IPS-11a (cell line): ENCODE data around the gene NR4A2.

ENCODE experiments used
- H3K4me3 ChIP-seq: one replicate; pipeline ENCODE4 v1.5.1; 2013; ENCODE audit warnings: low read depth, low read length, control low read depth

Gene NR4A2

DNA sequence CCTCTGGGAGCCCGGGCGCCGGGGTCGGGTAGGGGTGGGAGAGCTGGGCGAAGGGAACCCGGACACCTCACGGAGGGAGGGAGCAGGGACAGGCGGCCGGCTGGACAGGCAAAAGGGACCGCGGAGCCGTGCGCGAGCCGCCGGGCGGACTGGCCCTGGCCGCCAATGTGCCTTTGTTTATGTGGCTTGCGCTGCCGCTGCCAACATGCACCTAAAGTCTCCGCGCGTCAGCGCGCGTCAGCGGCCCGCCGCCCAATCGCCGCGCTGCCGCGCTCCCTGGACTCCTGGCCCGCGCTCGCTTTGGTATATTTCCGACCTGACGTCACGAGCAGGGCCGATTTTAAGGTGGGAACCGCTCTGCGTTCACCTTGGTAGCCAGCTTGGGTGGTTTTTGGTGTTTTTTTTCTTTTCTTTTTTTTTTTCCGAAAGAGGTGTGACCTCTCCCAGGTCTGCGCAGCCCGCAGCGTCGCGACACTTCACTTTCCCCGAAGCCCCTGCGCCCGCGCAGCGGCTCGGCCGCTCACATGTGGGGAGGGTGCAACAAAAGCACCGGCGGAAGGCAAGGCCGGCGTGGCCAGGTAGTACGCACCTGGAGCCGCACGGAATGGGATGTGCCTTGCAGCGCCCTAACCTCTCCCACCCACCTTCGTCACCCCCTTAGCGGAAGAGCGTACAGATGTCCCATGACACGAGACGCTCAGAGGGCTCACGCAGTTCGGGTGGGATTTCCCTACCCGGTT is at the start of gene NR4A2:
TSS of gene NR4A2 (minus strand) at position 188 of the 740 bp plus-strand sequence. CDS start 2,535 bp downstream, outside the sequence.
- H3K4me3 ChIP-seq = peak within 1 kb of the TSS; percentile 45

DNA sequence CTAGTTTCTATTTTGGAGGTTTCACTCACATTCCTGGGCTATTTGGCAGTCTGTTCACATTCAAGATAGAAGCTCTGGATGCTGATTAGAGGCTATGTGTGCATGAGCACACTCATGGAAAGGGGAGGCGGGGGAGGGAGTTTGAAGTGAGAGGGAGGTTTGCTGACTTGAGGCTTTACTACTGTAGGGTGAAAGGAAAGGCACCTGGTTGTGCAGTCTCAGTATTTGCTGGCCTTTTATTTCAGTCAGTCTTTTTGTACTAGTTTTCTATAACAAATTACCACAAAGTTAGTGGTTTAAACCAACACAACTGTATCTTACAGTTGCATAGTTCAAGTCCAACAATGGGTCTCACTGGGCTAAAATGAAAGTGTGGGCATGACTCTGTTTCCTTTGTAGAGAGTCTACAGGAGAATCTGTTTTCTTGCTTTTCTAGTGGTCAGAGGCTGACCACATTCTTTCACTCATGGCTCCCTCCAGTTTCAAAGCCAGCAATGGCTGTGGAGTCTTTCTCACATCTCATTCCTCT is 47.7 kb upstream of the NR4A2 start:
- H3K4me3 ChIP-seq = no peak overlapping the region

- no peak overlapping the region for H3K4me3 ChIP-seq
These were observed 47.2 kb upstream of the NR4A2 start for GRCh38 chr2:156379714-156380113.

- H3K4me3 ChIP-seq = no peak overlapping the region
These were observed 46.5 kb upstream of the NR4A2 start for GRCh38 chr2:156379071-156379470.

DNA sequence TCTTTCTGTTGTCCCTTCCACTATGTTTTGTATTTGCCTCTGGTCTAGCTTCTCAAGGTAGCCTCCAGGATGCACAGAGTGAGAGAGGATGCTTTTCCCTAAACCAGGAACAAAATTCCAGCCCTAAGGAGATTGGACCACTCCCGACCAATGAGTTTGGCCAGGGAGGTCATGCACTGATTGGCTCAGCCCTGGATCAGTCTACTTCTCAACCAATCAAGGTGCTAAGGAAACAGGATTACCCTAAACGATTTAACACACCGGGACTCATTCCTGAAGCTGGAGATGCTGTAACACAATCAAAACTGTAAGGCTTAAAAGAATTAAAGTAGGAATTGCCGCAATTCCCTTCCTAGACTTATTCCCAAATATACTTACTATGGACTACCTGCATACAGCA is 34.2 kb upstream of the NR4A2 start:
- H3K4me3 ChIP-seq = no peak overlapping the region

- H3K4me3 ChIP-seq = no peak overlapping the region
These were observed 30.6 kb upstream of the NR4A2 start for GRCh38 chr2:156363141-156363540.

DNA sequence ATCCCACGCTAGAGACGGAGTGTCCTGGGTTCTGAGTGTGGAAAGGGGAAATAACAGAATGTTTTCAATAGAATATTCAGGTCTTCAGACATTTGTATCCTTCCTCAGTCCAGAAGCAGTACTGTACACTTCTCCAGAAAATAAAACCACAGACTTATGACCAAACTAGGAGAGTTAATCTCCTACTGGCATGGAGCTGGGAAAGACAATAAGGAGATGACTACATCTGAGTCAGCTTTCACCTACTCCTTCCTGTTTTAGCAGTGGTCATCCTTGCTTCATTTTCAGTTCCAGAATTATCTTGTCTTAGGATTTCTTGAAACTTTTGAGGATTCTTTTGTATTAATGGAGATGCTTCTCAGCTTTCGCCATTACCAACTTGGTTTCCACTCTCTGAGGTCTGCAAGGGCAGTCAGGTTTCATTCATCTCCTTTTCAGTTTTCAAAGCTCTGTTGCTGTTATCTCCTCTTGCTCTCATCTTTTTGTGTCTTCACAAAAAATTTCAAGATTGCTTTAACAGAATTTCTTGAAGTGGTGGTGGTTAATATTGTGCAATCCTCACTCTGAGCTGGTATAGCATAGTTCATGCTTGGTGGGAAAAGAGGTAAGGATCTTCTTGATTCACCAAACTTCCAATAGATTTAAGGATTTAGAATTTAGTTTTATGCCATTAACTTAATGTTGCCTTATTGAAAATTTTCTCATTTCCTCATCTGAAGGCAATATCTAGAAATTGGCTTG is 23.7 kb upstream of the NR4A2 start:
- H3K4me3 ChIP-seq = no peak overlapping the region

DNA sequence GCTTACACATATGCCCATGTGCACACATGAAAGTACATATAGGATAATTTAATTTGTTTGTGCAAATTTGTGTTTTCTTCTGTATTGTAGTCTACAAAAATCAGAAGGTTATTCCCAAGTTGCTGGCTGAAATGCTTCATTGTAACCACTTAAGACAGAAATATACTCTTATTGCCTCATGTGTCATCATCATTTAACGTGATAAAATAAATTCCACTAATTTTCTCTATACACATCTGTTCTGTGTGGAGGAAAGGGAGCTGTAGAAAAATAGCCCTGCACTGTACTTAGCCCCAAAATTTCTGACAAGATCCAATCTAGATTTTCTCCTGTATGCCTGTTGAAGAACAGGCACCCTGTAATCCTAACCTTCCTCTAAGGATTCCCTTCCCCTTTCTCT is 20.4 kb upstream of the NR4A2 start:
- no peak overlapping the region for H3K4me3 ChIP-seq

- H3K4me3 ChIP-seq = no peak overlapping the region
These were observed 18.0 kb upstream of the NR4A2 start for GRCh38 chr2:156350374-156351142.

DNA sequence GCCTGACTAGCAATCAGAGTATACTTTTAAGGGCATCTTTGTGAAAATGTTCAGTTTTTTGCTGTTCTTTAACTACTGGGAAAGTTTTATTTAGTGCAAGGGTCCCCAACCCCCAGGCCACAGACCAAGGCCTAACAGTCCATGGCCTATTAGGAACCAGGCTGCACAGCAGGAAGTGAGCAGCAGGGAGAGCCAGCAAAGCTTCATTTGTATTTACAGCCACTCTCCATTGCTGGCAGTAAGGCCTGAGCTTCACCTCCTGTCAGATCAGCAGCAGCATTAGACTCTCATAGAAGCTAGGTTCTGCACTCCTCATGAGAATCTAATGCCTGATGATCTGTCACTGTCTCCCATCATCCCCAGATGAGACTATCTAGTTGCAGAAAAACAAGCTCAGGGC is 17.1 kb upstream of the NR4A2 start:
- no peak overlapping the region for H3K4me3 ChIP-seq

DNA sequence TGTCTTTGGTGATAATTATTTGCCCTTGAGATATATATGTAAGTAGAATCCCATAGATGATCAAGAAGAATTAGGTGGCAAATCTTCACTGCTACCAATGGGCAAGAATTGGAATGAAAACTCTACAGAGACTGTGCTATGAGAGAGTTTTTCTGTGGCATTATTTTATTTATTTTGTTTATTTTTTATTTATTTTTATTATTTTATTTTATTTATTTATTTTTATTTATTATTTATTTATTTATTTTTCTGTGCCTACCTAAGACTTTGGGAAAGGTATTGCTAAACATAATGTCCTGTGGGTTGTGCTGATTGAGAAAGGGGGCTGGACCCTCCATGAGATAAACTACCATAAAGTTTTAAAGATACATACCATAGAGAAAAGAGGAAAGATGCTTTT is 16.6 kb upstream of the NR4A2 start:
- no peak overlapping the region for H3K4me3 ChIP-seq

DNA sequence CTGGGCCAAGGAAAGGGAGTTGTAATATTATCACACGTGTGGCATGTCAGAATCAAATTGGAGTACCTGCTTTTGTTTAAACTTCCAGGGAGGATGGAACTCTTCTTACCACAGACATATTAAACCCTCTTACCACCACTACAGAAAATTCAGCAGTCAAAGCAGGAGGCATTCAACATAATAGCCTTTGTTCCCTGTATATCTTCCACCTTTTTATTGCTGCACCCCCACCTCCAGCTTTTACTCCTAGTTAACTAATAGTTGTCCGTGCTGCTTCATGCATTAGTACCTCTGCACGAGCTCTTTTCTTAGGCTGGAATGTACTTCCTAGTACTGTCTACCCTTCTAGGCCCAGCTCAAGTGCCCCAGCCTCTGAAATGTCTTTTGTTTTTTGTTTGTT is 14.9 kb upstream of the NR4A2 start:
- no peak overlapping the region for H3K4me3 ChIP-seq

DNA sequence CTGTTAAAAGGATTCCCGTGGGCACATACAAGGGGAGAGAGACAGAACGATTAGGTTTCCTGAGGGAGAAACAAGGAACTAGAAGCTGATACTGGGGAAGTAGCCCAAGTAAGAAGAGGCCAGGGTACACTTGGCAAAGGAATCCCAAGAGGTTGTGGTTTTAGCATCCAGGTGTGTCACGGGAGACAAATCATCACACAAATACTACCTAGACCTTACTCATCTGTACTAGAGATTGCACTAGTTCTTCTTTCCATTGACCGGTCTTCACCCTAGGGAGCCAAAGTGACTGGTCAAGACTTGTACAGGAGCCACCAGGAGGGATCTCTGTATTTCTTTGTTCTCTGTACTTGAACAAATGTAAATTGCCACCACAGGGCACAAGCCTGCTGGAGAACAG is 14.2 kb upstream of the NR4A2 start:
- no peak overlapping the region for H3K4me3 ChIP-seq

DNA sequence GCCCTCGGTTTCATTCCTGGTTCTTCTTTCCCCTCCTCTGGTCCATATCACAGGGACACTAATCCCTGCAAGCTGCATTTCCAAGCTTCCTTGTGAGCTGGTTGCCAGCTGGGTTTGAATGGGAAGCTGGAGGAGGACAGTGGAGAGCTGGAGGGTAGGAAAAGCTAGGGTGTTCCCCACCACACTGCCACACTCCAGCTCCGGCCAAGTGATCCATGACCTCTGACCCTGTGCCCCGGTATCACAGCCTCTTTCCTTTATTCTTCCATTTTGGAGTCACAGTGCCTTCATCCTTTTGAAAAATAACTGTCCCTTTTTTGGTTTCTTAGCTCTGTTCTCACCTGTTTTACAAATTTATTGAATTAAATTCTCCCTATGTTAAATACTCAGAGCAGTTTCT is 13.1 kb upstream of the NR4A2 start:
- no peak overlapping the region for H3K4me3 ChIP-seq

GRCh38 chr2:156343940-156344301 is 11.4 kb upstream of the NR4A2 start:
- no peak overlapping the region for H3K4me3 ChIP-seq

- H3K4me3 ChIP-seq = peak overlapping the region; percentile 70
These were observed 10.8 kb upstream of the NR4A2 start for GRCh38 chr2:156343096-156343939.

DNA sequence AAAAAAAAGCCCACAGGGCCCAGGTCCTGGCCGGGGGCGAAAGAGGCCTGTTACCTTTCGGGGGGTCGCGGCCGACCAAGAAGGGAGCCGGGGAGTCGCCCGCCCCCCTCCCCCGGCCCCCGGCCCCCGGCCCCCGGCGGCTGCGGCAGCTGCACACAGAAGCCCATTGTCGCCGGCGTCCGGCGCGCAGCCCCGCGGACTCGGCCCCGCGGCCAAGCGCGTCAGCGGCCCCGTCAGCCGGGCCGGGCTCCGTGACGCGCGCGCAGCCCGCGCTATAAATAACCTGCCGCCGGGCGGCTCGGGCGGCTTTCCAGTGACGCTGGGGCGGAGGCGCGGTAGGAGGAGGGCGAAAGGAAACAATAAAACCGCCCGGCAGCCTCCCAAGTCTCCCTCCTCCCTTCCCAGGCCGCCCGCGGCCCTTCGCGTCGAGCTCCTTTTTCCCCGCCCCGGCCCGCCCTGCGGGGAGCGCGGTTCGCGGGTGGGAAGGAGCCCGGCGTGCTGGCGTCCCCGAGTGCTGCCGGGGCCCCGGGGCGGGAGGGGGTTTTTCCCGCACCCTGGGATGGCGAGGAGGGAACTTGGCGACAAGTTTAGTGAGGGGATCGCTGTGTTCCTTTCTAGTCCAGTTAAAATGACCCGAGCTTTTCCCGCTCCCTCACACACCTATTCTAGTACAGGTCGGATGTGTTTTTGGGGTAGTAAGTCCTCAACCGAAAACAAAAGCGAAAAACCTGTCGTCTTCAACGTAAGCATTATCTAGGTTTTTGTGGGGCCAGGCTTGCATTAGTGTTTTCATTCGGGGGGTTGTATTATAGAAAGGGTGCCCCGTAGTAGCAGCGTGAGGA is 10.0 kb upstream of the NR4A2 start:
- H3K4me3 ChIP-seq = peak overlapping the region; percentile 74

DNA sequence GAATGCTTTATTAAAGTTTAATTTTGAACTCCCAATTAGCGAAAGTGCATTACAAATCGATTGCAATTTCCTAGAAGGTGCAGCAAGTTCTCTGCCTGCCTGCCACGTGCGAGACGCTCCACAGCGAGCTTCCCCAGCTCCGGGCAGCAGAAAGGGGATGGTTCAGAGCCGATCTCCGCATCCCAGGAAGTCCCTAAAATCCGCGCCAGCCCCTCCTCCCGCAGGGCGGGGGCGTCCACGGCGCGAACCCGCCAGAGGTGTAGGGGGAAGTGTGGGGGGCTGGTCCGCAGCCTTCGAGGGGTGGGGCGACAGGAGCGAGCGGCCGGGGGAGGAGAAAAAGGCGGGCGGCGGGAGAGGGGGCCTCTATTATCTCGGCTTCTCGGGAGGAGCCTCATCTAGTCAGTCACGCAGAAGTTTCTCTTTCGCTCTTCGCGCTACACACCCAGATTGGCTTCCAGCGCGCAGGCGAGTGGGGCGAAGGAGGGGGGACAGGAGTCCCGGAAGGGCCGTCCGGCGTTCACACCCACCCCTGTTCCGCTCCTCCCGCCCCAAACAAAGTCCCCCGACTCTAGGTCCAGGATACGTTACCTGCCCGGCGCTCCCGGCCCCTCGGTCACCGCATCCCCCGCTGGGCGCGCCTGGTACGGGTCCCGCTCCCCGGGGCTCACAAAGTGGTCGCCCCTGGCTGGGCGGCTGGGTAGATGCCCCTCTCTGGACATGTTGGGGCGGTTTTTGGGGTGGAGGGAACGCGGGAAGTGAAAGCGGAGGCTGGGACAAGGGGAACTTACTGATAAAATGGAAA is 9.1 kb upstream of the NR4A2 start:
- peak overlapping the region; percentile 74 for H3K4me3 ChIP-seq
